CD4-positive, alpha-beta T cell treated with Interleukin-21 for 1 hour (primary cell): Measurements from ENCODE around the gene AGAP1.

Experiments
- DNase-seq: peaks from one replicate; pipeline ENCODE4 v3.0.0-alpha.2; 2020

Gene AGAP1

DNA sequence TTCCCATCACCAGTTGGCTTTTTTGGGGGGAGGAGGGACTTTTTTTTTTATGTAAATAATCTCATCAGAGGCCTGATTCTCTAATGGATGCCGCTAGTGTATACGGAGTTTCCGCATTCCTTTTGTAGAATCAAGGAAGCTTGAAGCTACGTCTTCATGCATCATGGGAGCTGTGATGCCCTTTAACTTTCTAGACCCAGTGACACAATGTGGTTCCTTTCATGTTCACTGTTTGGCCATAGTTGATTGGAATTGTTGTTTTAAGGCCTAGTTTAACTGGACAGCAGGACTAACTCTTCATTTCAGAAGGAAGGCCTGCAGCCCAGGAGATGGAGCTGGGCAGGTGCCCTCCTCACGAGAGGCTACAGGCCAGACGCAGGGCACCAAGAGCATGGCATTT lies 287.9 kb downstream of the AGAP1 start:
- DNase-seq, result no peak

DNA sequence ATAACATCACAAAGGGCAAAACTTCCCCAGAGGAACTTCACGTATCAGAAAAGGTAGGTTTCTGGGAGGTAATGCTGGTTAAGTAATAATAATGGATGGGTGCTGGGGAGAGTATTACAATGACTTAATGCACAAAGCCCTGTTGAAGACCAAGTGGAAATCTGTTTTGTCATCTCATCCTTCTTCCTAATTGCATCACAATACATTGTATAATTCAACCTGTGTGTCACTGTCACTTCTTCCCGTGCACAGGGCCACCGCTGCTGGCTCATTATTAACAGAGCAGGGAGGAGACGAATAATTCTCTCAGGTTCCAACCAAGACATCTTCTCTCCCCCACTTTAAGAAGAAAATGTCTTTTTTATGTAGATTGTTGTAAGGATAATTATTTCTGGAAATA lies 290.9 kb downstream of the AGAP1 start:
- no peak for DNase-seq

GRCh38 chr2:235789552-235789951 lies 295.7 kb downstream of the AGAP1 start:
- DNase-seq, result no peak

GRCh38 chr2:235793163-235793752 lies 299.4 kb downstream of the AGAP1 start:
- DNase-seq, result no peak

GRCh38 chr2:235799281-235799680 lies 305.4 kb downstream of the AGAP1 start:
- no peak for DNase-seq

DNA sequence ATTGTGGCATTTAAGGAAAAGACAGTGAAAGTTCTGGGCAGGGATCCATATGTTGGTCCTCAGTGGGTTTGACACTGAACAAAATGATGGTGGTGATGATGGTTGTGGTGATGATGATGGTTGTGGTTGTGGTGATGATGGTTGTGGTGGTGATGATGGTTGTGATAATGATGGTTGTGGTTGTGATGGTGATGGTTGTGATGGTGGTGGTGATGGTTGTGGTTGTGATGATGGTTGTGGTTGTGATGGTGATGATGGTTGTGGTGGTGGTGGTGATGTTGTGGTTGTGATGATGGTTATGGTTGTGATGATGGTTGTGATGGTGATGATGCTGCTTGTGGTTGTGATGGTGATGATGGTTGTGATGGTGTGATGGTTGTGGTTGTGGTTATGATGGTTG lies 308.7 kb downstream of the AGAP1 start:
- DNase-seq, result no peak

DNA sequence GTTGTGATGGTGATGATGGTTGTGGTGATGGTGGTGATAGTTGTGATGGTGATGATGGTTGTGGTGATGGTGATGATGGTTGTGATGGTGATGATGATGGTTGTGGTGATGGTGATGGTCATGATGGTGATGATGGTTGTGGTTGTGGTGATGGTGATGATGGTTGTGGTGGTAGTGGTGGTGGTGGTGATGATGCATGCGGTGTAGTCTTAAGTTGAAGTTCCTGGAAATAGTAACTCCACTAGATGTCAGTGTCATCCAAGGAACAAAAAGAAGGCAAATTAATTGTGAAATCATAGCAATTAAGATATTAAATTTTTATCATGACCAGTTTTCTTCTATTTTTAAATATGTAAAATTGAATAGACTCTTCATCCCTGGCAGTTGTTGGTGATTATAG lies 309.2 kb downstream of the AGAP1 start:
- DNase-seq, result no peak

DNA sequence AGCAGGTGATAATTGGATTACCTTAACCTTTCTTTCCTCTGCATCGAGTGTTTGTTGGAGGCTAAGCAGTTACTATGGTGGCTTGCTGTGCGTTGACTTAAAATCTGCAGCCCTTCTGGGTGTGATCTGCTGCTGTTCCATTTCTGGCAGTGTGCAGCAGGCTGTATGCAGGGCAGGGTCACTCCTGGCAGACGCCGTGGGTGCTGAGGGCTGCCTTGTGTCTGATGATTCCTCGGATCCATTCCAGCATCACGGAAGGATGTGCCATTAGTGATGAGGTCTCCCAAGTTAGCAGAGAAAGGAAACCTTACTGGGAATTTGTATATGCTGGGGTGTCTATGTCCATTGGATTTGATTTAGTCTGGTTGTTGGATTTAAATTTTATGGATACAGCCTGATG lies 310.8 kb downstream of the AGAP1 start:
- no peak for DNase-seq

DNA sequence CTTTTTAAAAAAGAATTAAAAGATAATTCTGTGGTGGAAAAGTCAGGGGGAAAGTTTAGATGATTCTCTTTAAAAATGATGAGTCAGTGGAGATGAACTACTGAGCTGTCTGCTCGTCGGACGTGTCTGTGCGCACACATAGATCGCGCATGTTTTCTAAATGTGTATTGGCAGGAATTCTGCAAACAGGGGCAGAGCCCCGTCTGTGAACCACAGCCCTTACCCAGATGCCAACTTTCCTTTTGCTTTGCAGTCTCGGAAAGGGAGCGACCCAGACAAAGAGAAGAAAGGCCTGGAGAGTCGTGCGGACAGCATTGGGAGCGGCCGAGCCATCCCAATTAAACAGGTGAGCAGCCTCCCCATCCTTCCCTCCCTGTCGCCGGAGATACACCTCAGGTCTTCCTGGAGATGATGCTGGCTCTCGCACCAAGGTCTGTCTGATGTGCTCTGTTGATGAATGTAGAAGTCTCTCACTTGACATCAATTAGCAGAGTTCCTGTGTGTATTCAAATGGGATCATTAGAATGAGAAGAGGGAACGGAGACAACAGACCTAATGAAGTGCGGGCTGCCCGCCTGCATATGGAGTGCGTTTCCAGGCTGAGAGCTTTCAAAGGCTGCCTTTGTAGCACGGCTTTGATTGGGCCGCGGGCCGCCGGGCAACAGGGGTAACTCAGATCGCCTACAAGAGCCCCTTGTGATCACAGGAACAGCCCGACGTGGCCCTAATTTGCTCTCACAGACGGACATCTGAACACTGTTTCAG lies 313.3 kb downstream of the AGAP1 start:
- DNase-seq, result no peak

DNA sequence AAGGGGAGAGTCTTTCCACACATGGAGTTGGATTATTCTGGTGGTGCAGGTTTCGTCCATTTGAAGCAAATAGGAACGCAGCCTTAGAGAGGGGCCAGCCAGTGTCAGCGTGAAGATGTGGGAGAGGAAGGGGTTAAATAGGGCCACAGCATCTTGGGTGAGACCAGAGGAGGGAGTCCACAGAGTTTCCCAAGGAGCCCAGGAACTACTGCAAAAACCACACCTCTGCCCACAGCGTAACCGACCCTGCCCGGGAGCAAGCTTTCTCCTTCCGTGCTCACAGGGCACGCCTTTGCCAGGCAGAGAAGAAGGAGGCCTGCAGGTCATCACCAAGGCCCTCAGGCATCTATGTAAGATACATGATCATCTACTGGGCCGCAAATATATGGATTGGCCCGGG lies 314.5 kb downstream of the AGAP1 start:
- DNase-seq, result no peak

GRCh38 chr2:235810252-235810651 lies 316.4 kb downstream of the AGAP1 start:
- no peak for DNase-seq

DNA sequence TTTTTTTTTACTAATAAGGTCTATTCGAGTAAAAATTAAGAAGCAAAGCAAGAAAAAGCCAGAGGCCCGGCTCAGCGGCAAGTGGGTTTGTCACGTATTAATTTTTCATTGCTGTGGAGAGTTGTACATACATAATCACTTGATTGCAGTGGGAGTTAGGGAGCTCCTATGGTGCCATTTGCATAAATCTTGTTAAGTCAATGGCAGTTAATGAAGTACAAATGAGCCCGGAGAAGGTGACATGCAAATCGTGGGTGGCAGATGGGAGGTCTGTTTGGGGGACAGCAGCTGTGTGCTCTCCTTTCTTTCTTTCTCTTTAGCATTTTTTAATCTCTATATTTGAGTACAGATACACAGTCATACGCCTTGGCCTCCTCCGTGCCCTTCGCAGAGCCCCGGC lies 317.0 kb downstream of the AGAP1 start:
- no peak for DNase-seq

DNA sequence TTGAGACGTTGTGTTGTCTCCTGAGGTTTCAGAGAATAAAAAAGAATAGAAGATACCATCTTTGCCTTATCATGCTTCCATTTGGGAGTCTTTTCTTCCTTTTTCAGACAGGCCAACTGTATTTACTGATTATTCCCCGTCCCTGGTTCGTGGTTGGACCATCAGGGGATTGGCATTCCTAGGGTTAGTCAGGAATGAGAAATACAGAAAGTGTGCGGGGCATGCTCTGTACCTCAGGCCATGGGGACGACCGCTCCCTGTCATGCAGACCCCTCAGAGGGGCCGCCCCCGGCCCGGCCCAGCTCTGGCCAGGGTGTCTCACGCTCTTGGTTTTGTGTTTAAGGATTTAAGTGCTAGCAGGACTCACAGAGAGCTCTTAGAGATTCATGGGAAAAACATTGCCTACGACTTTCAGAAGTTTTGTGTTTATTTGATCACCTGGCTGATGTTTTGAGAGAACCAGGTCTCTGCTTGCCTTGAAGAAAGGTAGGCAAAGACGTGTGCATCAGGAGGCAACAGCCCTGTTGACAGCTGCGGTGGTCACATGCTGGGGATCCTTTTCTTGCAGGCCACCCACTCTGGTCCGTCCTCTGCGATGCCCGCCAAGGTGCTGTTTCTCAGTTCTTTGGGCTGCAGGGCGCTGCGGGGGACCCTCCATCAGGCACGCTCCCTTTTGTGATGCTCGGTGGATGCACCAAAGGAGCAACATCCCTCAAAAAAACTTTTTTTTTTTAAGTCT lies 317.8 kb downstream of the AGAP1 start:
- no peak for DNase-seq

- DNase-seq, result no peak
Measured at GRCh38 chr2:235812185-235812665, 318.4 kb downstream of the AGAP1 start.

- no peak for DNase-seq
Measured at GRCh38 chr2:235813398-235813797, 319.6 kb downstream of the AGAP1 start.

DNA sequence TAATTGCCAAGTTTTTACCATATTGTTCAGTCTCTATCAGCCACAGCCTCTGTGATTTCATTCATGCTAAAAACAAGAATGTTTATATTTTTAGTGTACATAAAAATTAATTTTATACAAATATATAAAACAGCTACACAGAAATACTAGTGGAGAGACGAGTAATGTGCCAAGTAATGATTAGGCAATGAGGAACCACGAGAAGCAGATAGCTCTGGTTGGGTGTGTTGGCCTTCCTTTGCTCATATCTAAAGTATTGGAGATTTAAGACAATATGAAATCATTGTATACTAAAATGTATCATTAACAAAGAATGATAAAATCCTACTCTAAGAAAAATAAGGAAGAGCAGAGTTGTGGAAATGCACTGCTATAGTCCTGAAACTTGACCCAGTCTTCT lies 326.7 kb downstream of the AGAP1 start:
- no peak for DNase-seq

DNA sequence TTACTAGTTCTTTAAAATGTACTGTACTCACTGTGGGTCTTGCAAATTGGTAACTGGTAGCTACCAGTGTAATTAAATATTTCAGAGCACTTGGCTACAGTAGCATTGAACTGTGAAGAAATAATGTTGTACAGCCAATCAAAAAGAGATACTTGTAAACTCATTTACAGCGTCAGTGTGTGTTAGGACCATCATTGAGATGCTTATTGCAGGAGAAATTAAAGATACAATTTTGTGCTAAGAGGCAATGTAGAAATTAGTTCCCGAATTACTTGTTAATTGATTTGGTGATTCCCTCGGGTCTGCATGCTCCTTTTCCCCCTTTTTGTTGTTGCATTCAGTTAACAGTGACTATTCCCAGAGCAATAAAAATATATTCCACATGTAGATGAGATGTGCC lies 330.5 kb downstream of the AGAP1 start:
- DNase-seq, result no peak

DNA sequence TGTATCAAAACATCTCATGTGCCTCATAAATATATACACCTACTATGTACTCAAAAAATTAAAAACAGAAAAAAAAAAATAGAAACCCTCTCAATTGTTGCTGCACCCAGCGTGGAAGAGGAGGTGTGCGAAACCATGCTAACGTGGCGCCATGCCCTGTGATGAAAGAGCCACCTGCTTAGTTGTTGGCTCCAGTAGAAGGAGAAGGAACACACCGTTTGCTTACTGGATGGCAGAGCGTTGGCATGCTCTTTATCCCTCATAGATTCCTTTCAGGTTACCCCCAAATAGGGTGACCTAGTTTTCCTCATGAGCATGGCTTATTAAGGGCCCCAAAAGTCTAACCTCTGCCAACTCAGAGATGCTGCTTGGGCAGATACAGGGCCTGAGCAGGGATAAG lies 332.1 kb downstream of the AGAP1 start:
- no peak for DNase-seq

DNA sequence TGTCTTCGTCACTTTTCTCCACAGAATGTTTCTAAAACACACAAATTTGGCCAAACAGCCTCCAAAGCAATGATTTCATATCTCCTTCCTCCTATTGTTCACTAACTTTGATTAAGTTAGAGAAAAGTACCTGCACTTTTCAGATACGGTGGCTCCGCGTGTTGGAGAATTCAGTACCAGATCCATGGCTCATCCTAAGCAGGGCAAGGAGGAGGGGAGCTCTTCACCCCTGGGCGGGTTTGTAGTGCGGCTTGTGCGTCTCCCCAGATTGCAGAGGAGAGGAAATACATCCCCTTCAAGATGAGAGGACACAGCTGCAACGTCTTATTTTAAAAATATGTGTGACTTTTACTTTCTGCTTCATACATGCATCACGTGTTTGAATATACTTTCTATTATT lies 333.0 kb downstream of the AGAP1 start:
- no peak for DNase-seq

DNA sequence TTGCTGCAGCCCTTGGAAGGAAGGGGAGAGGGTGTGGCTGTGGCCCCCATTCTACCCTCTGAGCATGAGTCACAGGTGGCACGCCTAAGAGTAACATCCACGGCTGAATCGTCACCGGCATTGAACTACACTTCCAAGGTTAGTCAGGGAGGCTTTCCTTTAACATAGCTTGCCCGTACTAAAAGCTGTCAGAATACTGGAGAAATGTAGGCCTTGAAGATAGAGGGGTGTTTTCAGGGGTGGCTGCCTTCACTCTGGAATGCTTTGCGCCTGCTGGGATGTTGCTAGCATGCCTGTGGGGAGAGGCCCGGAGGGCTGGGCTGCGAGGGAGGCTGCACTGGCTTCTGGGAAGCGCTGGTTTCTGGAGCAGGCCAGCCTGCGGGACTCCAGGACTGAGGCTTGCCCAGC lies 333.7 kb downstream of the AGAP1 start:
- no peak for DNase-seq

GRCh38 chr2:235829726-235830125 lies 335.9 kb downstream of the AGAP1 start:
- no peak for DNase-seq

GRCh38 chr2:235831755-235832154 lies 337.9 kb downstream of the AGAP1 start:
- DNase-seq, result no peak

DNA sequence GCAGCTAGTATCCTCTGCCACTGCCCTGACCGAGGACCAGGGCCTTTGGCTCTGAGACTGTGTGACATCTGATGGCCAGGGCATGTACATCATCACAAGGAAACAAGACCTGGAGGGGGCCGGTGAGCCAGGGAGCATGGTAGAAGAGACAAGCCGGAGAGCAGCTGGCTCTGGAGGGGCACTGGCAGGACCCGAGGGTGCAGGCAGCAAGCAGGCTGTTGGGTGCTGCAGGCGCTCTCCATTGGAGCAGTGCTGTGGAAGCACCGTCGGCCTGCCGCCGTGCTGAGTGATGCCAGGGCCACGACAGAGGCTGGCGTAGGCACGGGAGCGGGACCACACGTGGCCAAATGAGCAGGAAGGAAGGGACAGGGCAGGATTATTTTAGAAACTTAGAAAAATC lies 339.1 kb downstream of the AGAP1 start:
- DNase-seq, result no peak

DNA sequence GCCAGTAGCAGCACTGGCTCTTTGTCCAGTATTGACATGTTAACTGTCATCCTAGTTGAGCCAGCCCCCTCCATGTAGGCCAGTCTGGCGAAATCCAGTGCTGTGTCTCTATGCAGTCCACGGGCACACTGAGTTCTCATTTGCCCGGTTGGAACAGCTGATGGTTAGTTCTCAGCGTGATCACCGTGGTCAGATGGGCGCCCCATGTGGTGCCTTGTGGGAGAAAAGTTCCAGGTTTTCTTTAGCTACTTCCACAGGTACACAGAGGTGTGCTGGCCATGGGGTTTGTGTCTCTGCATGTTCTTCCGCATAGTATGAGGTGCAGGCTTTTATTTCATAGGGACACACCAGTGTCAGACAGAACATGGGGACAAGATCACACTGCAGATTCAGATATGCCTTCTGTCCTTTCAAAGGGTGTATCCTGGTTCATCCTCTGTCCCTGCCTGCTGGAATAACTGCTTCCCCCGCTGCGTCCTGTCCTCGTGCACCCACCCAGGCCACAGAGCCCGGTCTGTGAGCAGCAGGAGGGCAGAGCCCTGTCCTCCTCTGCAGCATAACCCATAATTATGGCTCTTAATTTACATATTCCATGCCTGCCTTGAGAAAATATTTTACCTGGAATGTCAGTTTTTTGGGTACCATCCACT lies 340.3 kb downstream of the AGAP1 start:
- no peak for DNase-seq
